Keratinocyte (primary cell): ENCODE results near the gene DEGS2. TPM values are rescaled to one million over a fixed set of nuclear protein-coding genes. Genes with fewer than 3 reads are reported as not detected.

ENCODE experiments used
- DNase-seq: peaks from one replicate; pipeline ENCODE4 v3.0.0-alpha.2; 2011; ENCODE audit warnings: low read depth, missing footprints, low spot score
- FAIRE-seq: peaks from 2 replicates; lab custom pipeline; 2011; peaks lifted over from hg19 to GRCh38; lab: Jason Lieb, UNC
- H2AFZ ChIP-seq: 2 replicates; pipeline ENCODE4 v1.6.0; 2012; ENCODE audit warnings: low read length, control low read depth, inconsistent platforms; ENCODE audit not compliant: control insufficient read depth
- H3K27ac ChIP-seq: 2 replicates; pipeline ENCODE4 v1.5.1; 2011; ENCODE audit warnings: low read length; ENCODE audit not compliant: control insufficient read depth, insufficient read depth
- H3K27me3 ChIP-seq: 3 replicates; pipeline ENCODE4 v1.6.0; 2011; ENCODE audit warnings: low read length; ENCODE audit not compliant: control insufficient read depth, insufficient read depth; ENCODE audit errors: extremely low read depth
- H3K36me3 ChIP-seq, 2 experiments: 2 replicates in 1 of 2; 3 replicates in 1 of 2; pipeline ENCODE4 v1.5.1; 2011; ENCODE audit warnings: low read length in 2 of 2, mild to moderate bottlenecking in 1 of 2; ENCODE audit not compliant: control insufficient read depth in 2 of 2, insufficient read depth in 2 of 2; ENCODE audit errors: extremely low read depth in 1 of 2
- H3K4me1 ChIP-seq: 3 replicates; pipeline ENCODE4 v1.5.1; 2011; ENCODE audit warnings: low read length; ENCODE audit not compliant: control insufficient read depth, insufficient read depth; ENCODE audit errors: extremely low read depth
- H3K4me2 ChIP-seq: 3 replicates; pipeline ENCODE4 v1.6.0; 2011; ENCODE audit warnings: low read depth, low read length; ENCODE audit not compliant: control insufficient read depth, insufficient read depth; ENCODE audit errors: extremely low read depth
- H3K4me3 ChIP-seq, 3 experiments: fragments of 200-600 bp in 1 of 3; sonication (generic) in 1 of 3; 2 replicates in 2 of 3; 3 replicates in 1 of 3; pipeline ENCODE4 v1.5.1; 2011 to 2016; ENCODE audit warnings: low read length in 3 of 3, mild to moderate bottlenecking in 3 of 3, control low read depth in 2 of 3, inconsistent platforms in 1 of 3, low read depth in 1 of 3, mixed read lengths in 1 of 3, mixed run types in 1 of 3, moderate library complexity in 1 of 3; ENCODE audit not compliant: control insufficient read depth in 2 of 3, insufficient read depth in 2 of 3; ENCODE audit errors: extremely low read depth in 1 of 3
- H3K79me2 ChIP-seq: 2 replicates; pipeline ENCODE4 v1.6.0; 2012; ENCODE audit warnings: low read length; ENCODE audit not compliant: control insufficient read depth, insufficient read depth
- H3K9ac ChIP-seq: 3 replicates; pipeline ENCODE4 v1.6.0; 2011; ENCODE audit warnings: low read length; ENCODE audit not compliant: control insufficient read depth, insufficient read depth; ENCODE audit errors: extremely low read depth
- H3K9me1 ChIP-seq: 3 replicates; pipeline ENCODE4 v1.6.0; 2011; ENCODE audit warnings: low read length; ENCODE audit not compliant: control insufficient read depth, insufficient read depth; ENCODE audit errors: extremely low read depth
- H3K9me3 ChIP-seq: 2 replicates; pipeline ENCODE4 v1.5.1; 2012; ENCODE audit warnings: low read depth, low read length; ENCODE audit not compliant: control insufficient read depth
- H4K20me1 ChIP-seq: 3 replicates; pipeline ENCODE4 v1.6.0; 2011; ENCODE audit warnings: low read length; ENCODE audit not compliant: control insufficient read depth, insufficient read depth; ENCODE audit errors: extremely low read depth
- EZH2 ChIP-seq: IDR thresholded peaks from one replicate; pipeline ENCODE4 v1.6.1; 2012; ENCODE audit warnings: inconsistent platforms, mild to moderate bottlenecking, low read length, moderate library complexity
- dilution Hi-C: fragments of 300-500 bp; cut with MboI; formaldehyde crosslinking; loops from one replicate; pipeline ENCODE4 v1.7.0; 2020; ENCODE audit warnings: low sequenced_read_pairs; ENCODE audit not compliant: extremely low pct_ligation_motif_present
- polyA plus RNA-seq, 5 experiments: library from polyadenylated mRNA; depleted of rRNA in 3 of 5; stranded (reverse) in 3 of 5; stranded (forward) in 1 of 5; unstranded in 1 of 5; fragments of >200 nt; gene quantifications; 1 replicate in 1 of 5; 2 replicates in 3 of 5; 3 replicates in 1 of 5; pipeline versions ENCODE4 v1.2.1 to v1.2.3, GENCODE V29; 2011 to 2012; ENCODE audit warnings: missing spikeins in 2 of 5, low read depth in 1 of 5, low replicate concordance in 1 of 5
- TF ChIP-seq, protein P1 (sequence below), 3 experiments: IDR thresholded peaks in 1 of 3; conservative IDR thresholded peaks in 1 of 3; optimal IDR thresholded peaks in 1 of 3; 2 replicates in 2 of 3; 3 replicates in 1 of 3; pipeline versions ENCODE3 to v1.5.1; 2011; ENCODE audit warnings: low read length in 3 of 3, mild to moderate bottlenecking in 3 of 3, moderate library complexity in 2 of 3, control low read depth in 1 of 3, inconsistent platforms in 1 of 3; ENCODE audit not compliant: insufficient read depth in 2 of 3; ENCODE audit errors: extremely low read depth in 1 of 3

The DEGS2 gene
- polyA plus RNA-seq, 1 donor (not counting 4 experiments of a cell fraction or from before 2014, with no cell fraction given): 0.46 TPM

DNA sequence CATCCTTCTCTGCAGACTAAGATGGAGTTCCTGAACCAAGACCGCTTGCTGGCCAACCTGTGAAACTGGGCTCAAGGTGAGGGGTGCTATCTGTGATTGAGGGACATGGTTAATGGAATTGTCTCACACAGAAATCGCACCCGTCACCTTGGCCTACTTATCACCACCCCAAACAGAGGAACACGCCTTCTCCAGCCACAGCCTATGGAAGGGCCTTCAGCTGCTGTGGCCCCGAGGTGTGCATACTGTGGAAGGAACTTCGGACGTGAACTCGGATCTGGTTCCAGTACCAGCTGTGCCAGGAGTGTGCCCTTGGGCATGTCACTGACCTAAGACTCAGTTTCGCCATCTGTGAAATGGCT, 49.9 kb downstream of the DEGS2 start:
- TF ChIP-seq, protein P1, sequence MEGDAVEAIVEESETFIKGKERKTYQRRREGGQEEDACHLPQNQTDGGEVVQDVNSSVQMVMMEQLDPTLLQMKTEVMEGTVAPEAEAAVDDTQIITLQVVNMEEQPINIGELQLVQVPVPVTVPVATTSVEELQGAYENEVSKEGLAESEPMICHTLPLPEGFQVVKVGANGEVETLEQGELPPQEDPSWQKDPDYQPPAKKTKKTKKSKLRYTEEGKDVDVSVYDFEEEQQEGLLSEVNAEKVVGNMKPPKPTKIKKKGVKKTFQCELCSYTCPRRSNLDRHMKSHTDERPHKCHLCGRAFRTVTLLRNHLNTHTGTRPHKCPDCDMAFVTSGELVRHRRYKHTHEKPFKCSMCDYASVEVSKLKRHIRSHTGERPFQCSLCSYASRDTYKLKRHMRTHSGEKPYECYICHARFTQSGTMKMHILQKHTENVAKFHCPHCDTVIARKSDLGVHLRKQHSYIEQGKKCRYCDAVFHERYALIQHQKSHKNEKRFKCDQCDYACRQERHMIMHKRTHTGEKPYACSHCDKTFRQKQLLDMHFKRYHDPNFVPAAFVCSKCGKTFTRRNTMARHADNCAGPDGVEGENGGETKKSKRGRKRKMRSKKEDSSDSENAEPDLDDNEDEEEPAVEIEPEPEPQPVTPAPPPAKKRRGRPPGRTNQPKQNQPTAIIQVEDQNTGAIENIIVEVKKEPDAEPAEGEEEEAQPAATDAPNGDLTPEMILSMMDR (optimal IDR thresholded peaks at IDR 0.05 in 1 of 3, IDR thresholded peaks at IDR 0.05 in 1 of 3, conservative IDR thresholded peaks at IDR 0.05 in 1 of 3; ENCODE audit: extremely low read depth in 1 of 3, insufficient read depth in 2 of 3, low read length in 3 of 3): no peak
- no peak for TF ChIP-seq EZH2
- peaks cover 22% of the 10 kb centered on the region for H3K4me1 ChIP-seq
- no peak overlapping the region for H3K27ac ChIP-seq
- no peaks in the 10 kb centered on the region for H3K9me1 ChIP-seq
- H4K20me1 ChIP-seq: no peaks in the 10 kb centered on the region
- H3K36me3 ChIP-seq: no peaks in the 10 kb centered on the region
- no peak overlapping the region for H3K4me3 ChIP-seq
- H3K9me3 ChIP-seq: no peaks in the 10 kb centered on the region
- DNase-seq (no peak), FAIRE-seq (no peak)
- dilution Hi-C loops: no loop called here
- no peak overlapping the region for H3K9ac ChIP-seq
- no peaks in the 10 kb centered on the region for H3K79me2 ChIP-seq
- H3K27me3 ChIP-seq: no peaks in the 10 kb centered on the region
- no peak overlapping the region for H3K4me2 ChIP-seq
- no peak overlapping the region for H2AFZ ChIP-seq

DNA sequence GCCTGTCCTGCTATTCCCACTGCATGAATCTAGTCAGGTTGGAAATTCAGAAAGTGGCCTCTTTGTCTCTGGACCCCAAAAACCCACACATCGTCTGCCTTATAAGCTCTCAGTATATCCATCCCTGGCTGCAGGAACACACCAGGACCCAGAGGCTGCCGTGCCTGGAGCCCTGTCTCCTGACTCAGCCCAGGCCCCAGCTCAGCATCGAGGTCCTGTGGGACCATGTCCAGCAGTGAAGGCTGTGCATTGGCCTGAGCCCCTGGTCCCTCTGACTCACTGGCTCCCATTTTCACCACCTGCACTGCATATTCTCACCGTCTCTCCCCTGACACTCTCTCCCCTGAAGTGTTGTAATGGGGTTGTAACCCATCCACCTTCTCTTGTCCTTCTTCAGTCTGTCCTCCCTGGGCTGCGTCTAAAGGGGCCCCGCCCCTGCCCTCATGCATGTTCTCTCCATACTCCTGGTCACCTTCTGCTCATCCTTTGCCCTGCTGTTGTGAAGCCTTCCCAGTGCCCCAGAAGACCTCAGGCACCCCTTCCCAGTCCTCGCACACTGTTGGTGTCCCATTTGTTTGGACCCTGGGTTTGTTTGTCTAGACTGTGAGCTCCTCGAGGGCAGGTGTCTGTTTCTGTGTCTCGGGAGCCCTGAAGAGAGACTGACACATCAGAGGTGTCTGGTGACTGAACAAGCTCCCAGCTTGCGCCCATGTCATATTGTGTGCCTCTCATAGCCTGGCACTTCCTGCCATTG, 50.4 kb downstream of the DEGS2 start:
- no peak for DNase-seq
- Histone ChIP-seq H3K36me3 (no peaks in the 10 kb centered on the region), H3K4me2 (no peak overlapping the region), H2AFZ (no peak overlapping the region), H3K9ac (no peak overlapping the region), H3K4me1 (peaks cover 22% of the 10 kb centered on the region), H3K79me2 (no peaks in the 10 kb centered on the region), H3K4me3 (no peak overlapping the region), H3K27ac (no peak overlapping the region), H4K20me1 (no peaks in the 10 kb centered on the region), H3K9me3 (no peaks in the 10 kb centered on the region), H3K27me3 (no peaks in the 10 kb centered on the region), H3K9me1 (no peaks in the 10 kb centered on the region)
- FAIRE-seq: no peak
- no peak for TF ChIP-seq EZH2
- TF ChIP-seq, protein P1 (optimal IDR thresholded peaks at IDR 0.05 in 1 of 3, IDR thresholded peaks at IDR 0.05 in 1 of 3, conservative IDR thresholded peaks at IDR 0.05 in 1 of 3; ENCODE audit: extremely low read depth in 1 of 3, insufficient read depth in 2 of 3, low read length in 3 of 3): no peak
- dilution Hi-C loops: no loop called here
